Endothelial cell of umbilical vein (primary cell): ENCODE measurements around the gene PHPT1. TPM values are rescaled to one million over a fixed set of nuclear protein-coding genes. Genes with fewer than 3 reads are reported as not detected.

Source experiments
- BruUV-seq: library from RNA; stranded (reverse); fragments of 400-500 nt; replicated peaks from 2 replicates; lab custom pipeline; 2021; lab: Mats Ljungman, UMichigan
- CTCF ChIA-PET: fragments of 300-600, 350-600 bp; sonication (Branson Sonifier 250); formaldehyde crosslinking; loops from one replicate; lab custom pipeline; 2021; ENCODE audit warnings: antibody characterized with exemption, inconsistent platforms; lab: Charles Lee
- POLR2A ChIA-PET: fragments of 300-600, 350-600 bp; sonication (Branson Sonifier 250); formaldehyde crosslinking; loops from one replicate; lab custom pipeline; 2021; ENCODE audit warnings: antibody characterized with exemption, inconsistent platforms; lab: Charles Lee
- DNase-seq: peaks from one replicate; pipeline ENCODE4 v3.0.0-alpha.2; 2011; ENCODE audit warnings: low read depth, low spot score
- FAIRE-seq: peaks from 2 replicates; lab custom pipeline; 2011; peaks lifted over from hg19 to GRCh38; lab: Jason Lieb, UNC
- H2AFZ ChIP-seq: 2 replicates; pipeline ENCODE4 v1.6.0; 2012; ENCODE audit warnings: low read depth, low read length, control low read depth, inconsistent platforms
- H3K27ac ChIP-seq: 2 replicates; pipeline ENCODE4 v1.5.1; 2011; ENCODE audit warnings: low read depth, mild to moderate bottlenecking, control low read depth, low read length, moderate library complexity; ENCODE audit not compliant: insufficient read depth
- H3K27me3 ChIP-seq, 2 experiments: 2 replicates each; pipeline versions ENCODE4 v1.6.0 to v1.6.1; 2011; ENCODE audit warnings: low read length in 2 of 2, mixed read lengths in 1 of 2; ENCODE audit not compliant: control insufficient read depth in 2 of 2, insufficient read depth in 2 of 2
- H3K36me3 ChIP-seq, 2 experiments: 2 replicates in 1 of 2; 3 replicates in 1 of 2; pipeline ENCODE4 v1.5.1; 2011; ENCODE audit warnings: low read length in 2 of 2, mild to moderate bottlenecking in 1 of 2, moderate library complexity in 1 of 2; ENCODE audit not compliant: control insufficient read depth in 2 of 2, insufficient read depth in 2 of 2; ENCODE audit errors: extremely low read depth in 1 of 2
- H3K4me1 ChIP-seq: 3 replicates; pipeline ENCODE4 v1.5.1; 2011; ENCODE audit warnings: mild to moderate bottlenecking, low read length; ENCODE audit not compliant: control insufficient read depth, insufficient read depth; ENCODE audit errors: extremely low read depth
- H3K4me2 ChIP-seq: 2 replicates; pipeline ENCODE4 v1.6.1; 2011; ENCODE audit warnings: low read length, control low read depth, mixed read lengths; ENCODE audit not compliant: insufficient read depth
- H3K4me3 ChIP-seq, 3 experiments: fragments of 200-600 bp in 1 of 3; sonication (generic), shearing (Covaris generic) in 1 of 3; replicated peaks in 1 of 3; 2 replicates each; pipeline ENCODE4 v1.5.1; 2011 to 2016; ENCODE audit warnings: control low read depth in 3 of 3, low read length in 3 of 3, mild to moderate bottlenecking in 2 of 3, inconsistent platforms in 1 of 3, low read depth in 1 of 3, moderate library complexity in 1 of 3; ENCODE audit not compliant: insufficient read depth in 1 of 3
- H3K79me2 ChIP-seq: 2 replicates; pipeline ENCODE4 v1.6.0; 2012; ENCODE audit warnings: low read length, inconsistent platforms; ENCODE audit not compliant: control insufficient read depth, insufficient read depth
- H3K9ac ChIP-seq: replicated peaks from 2 replicates; pipeline ENCODE3; 2011; ENCODE audit warnings: low read length, control low read depth; ENCODE audit not compliant: insufficient read depth; ENCODE audit errors: extremely low read depth
- H3K9me1 ChIP-seq: replicated peaks from 3 replicates; pipeline ENCODE4 v1.6.0; 2011; ENCODE audit warnings: mild to moderate bottlenecking, low read length; ENCODE audit not compliant: control insufficient read depth, insufficient read depth; ENCODE audit errors: extremely low read depth
- H3K9me3 ChIP-seq: replicated peaks from 2 replicates; pipeline ENCODE4 v1.5.1; 2012; ENCODE audit warnings: low read length, inconsistent platforms; ENCODE audit not compliant: control insufficient read depth, insufficient read depth
- H4K20me1 ChIP-seq: replicated peaks from 2 replicates; pipeline ENCODE3; 2011; ENCODE audit warnings: mild to moderate bottlenecking, low read length; ENCODE audit not compliant: control insufficient read depth, insufficient read depth; ENCODE audit errors: extremely low read depth
- EZH2 ChIP-seq: IDR thresholded peaks from 2 replicates; pipeline ENCODE4 v1.6.1; 2012; ENCODE audit warnings: borderline replicate concordance, low read depth, mild to moderate bottlenecking, moderate library complexity, low read length, inconsistent platforms; ENCODE audit not compliant: severe bottlenecking
- FOS ChIP-seq: IDR thresholded peaks from 2 replicates; pipeline ENCODE4 v1.6.1; 2011; ENCODE audit warnings: mild to moderate bottlenecking, low read length, moderate library complexity, borderline replicate concordance; ENCODE audit not compliant: insufficient read depth
- GATA2 ChIP-seq: IDR thresholded peaks from 2 replicates; pipeline ENCODE4 v1.7.0; 2011; ENCODE audit warnings: low read depth, mild to moderate bottlenecking, moderate library complexity, mixed read lengths, low read length; ENCODE audit not compliant: insufficient read length, insufficient read depth
- JUN ChIP-seq: IDR thresholded peaks from 2 replicates; pipeline ENCODE4 v1.6.1; 2011; ENCODE audit warnings: borderline replicate concordance, low read depth; ENCODE audit not compliant: insufficient read length, insufficient read depth
- MYC ChIP-seq: IDR thresholded peaks from one replicate; pipeline ENCODE4 v1.6.1; 2011; ENCODE audit warnings: mild to moderate bottlenecking, low read depth, low read length
- POLR2A ChIP-seq: IDR thresholded peaks from 2 replicates; pipeline ENCODE4 v1.6.1; 2012; ENCODE audit warnings: low read depth, mild to moderate bottlenecking, control low read depth, low read length
- POLR2AphosphoS5 ChIP-seq: IDR thresholded peaks from 2 replicates; pipeline ENCODE4 v1.6.1; 2012; ENCODE audit warnings: low read depth, mild to moderate bottlenecking, control low read depth, low read length, moderate library complexity; ENCODE audit not compliant: insufficient read depth
- dilution Hi-C: fragments of 300-500 bp; cut with MboI; formaldehyde crosslinking; loops from one replicate; pipeline ENCODE4 v1.15.0; 2019; ENCODE audit warnings: low sequenced_read_pairs; ENCODE audit not compliant: extremely low pct_ligation_motif_present
- intact Hi-C: fragments of 100-400 bp; cut with micrococcal nuclease; formaldehyde crosslinking; loops from one replicate; pipeline ENCODE4 v1.10.0; 2022
- polyA plus RNA-seq, 4 experiments: library from polyadenylated mRNA; depleted of rRNA in 3 of 4; stranded (reverse) in 3 of 4; unstranded in 1 of 4; fragments of >200 nt; gene quantifications; 2 replicates each; pipeline versions ENCODE4 v1.2.1 to v1.2.3, GENCODE V29; 2011 to 2012; ENCODE audit warnings: missing spikeins in 1 of 4
- total RNA-seq: library from RNA; stranded (reverse); gene quantifications from 2 replicates; pipeline ENCODE4 v1.2.3, GENCODE V29; 2021
- TF ChIP-seq, protein P1 (sequence below), 2 donors: IDR thresholded peaks; 1 replicate in 1 of 2; 2 replicates in 1 of 2; pipeline ENCODE4 v1.5.1; 2011; ENCODE audit warnings: low read length in 2 of 2, mild to moderate bottlenecking in 2 of 2, moderate library complexity in 2 of 2, control low read depth in 1 of 2, inconsistent platforms in 1 of 2, low read depth in 1 of 2; ENCODE audit not compliant: insufficient read depth in 1 of 2; ENCODE audit errors: extremely low read depth in 1 of 2
- TF ChIP-seq, protein P2 (sequence below): IDR thresholded peaks from 2 replicates; pipeline ENCODE4 v1.6.1; 2011; ENCODE audit not compliant: insufficient read depth, insufficient read length

PHPT1 gene
- total and polyA plus RNA-seq, 2 donors (not counting 3 experiments of a cell fraction or from before 2014, with no cell fraction given) = 139 to 319 TPM

DNA sequence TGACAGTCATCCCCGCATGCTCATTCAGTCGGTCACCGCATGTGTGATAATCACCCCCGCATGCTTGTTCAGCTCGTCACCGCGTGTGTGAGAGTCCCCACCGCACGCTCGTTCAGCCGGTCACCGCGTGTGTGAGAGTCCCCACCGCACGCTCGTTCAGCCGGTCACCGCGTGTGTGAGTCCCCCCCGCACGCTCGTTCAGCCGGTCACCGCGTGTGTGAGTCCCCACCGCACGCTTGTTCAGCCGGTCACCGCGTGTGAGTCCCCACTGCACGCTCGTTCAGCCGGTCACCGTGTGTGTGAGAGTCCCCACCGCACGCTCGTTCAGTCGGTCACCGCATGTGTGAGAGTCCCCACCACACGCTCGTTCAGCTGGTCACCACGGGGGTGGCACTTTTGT, 40.6 kb downstream of the PHPT1 start:
- Histone ChIP-seq H3K9ac (no peak overlapping the region), H3K4me2 (no peak overlapping the region), H3K9me1 (no peaks in the 10 kb centered on the region), H3K27me3 (no peaks in the 10 kb centered on the region), H2AFZ (no peak overlapping the region), H3K36me3 (no peaks in the 10 kb centered on the region), H4K20me1 (no peaks in the 10 kb centered on the region), H3K79me2 (peaks cover 69% of the 10 kb centered on the region), H3K27ac (no peak overlapping the region), H3K9me3 (no peaks in the 10 kb centered on the region), H3K4me1 (peaks cover 9% of the 10 kb centered on the region), H3K4me3 (no peak overlapping the region)
- ChIA-PET CTCF (no interaction called here), POLR2A (no interaction called here)
- intact Hi-C loops (loop anchor here (5.0 kb wide), 2 partner anchors 52 to 98 kb away; partner anchors contain the start of genes FBXW5 and TMEM141), dilution Hi-C loops (no loop called here)
- TF ChIP-seq JUN = no peak
- TF ChIP-seq MYC = no peak
- no peak for TF ChIP-seq GATA2
- TF ChIP-seq, protein P1, sequence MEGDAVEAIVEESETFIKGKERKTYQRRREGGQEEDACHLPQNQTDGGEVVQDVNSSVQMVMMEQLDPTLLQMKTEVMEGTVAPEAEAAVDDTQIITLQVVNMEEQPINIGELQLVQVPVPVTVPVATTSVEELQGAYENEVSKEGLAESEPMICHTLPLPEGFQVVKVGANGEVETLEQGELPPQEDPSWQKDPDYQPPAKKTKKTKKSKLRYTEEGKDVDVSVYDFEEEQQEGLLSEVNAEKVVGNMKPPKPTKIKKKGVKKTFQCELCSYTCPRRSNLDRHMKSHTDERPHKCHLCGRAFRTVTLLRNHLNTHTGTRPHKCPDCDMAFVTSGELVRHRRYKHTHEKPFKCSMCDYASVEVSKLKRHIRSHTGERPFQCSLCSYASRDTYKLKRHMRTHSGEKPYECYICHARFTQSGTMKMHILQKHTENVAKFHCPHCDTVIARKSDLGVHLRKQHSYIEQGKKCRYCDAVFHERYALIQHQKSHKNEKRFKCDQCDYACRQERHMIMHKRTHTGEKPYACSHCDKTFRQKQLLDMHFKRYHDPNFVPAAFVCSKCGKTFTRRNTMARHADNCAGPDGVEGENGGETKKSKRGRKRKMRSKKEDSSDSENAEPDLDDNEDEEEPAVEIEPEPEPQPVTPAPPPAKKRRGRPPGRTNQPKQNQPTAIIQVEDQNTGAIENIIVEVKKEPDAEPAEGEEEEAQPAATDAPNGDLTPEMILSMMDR (IDR thresholded peaks at IDR 0.05; ENCODE audit: extremely low read depth in 1 of 2, insufficient read depth in 1 of 2, low read depth in 1 of 2, low read length in 2 of 2) = no peak
- no peak for TF ChIP-seq POLR2A
- DNase-seq (no peak), FAIRE-seq (no peak)
- BruUV-seq = no TSS peak

DNA sequence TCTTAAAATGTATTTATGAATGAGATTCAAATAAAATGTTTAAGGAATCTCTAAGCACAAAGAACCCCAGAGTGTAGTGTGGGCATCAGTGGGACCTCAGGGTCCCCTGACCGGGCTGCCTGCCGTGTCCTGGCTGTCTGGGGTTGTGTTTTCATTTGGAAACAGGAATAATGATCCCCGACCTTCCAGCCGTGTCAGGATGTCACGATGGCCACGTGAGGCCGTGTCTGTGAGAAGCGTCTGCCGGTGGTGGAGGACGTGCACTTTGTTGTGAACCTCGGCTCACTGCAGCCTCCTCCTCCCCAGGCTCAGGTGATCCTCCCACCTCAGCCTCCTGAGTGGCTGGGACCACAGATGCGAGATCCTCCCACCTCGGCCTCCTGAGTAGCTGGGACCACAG, 41.5 kb downstream of the PHPT1 start:
- Histone ChIP-seq H3K36me3 (peaks cover 0 to 2% of the 10 kb centered on the region in 2 experiments), H3K9ac (no peak overlapping the region), H4K20me1 (no peaks in the 10 kb centered on the region), H3K4me1 (peaks cover 7% of the 10 kb centered on the region), H3K9me1 (no peaks in the 10 kb centered on the region), H3K79me2 (peaks cover 74% of the 10 kb centered on the region), H3K27ac (no peak overlapping the region), H3K4me3 (no peak overlapping the region), H2AFZ (no peak overlapping the region), H3K9me3 (no peaks in the 10 kb centered on the region), H3K4me2 (no peak overlapping the region), H3K27me3 (no peaks in the 10 kb centered on the region)
- dilution Hi-C loops (no loop called here), intact Hi-C loops (no loop called here)
- DNase-seq (no peak), FAIRE-seq (no peak)
- TF ChIP-seq MYC (no peak), EZH2 (no peak), POLR2AphosphoS5 (no peak), FOS (no peak), POLR2A (no peak), GATA2 (no peak), JUN (no peak)
- TF ChIP-seq, protein P2, sequence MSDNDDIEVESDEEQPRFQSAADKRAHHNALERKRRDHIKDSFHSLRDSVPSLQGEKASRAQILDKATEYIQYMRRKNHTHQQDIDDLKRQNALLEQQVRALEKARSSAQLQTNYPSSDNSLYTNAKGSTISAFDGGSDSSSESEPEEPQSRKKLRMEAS = no peak
- CTCF ChIA-PET = no interaction called here
- BruUV-seq = no TSS peak
- POLR2A ChIA-PET = no interaction called here
